Measurements from ENCODE around the gene RHOV. TPM values are rescaled to one million over a fixed set of nuclear protein-coding genes. Genes with fewer than 3 reads are reported as not detected.

The RHOV gene
- total RNA-seq, 1 donor from 2014 or later, result 11.8 TPM

GRCh38 chr15:40845036-40845435 lies 29.0 kb downstream of the RHOV start:
- no peak for DNase-seq

- no peak for DNase-seq
Observed at GRCh38 chr15:40844696-40845030, 29.4 kb downstream of the RHOV start.

- DNase-seq, result no peak
Observed at GRCh38 chr15:40843885-40844695, 29.9 kb downstream of the RHOV start, which contains the start of gene SPINT1. Gene SPINT1 (plus strand): TSS chr15:40844048. CDS start chr15:40844555, 507 bp downstream.

GRCh38 chr15:40843261-40843884 lies 30.7 kb downstream of the RHOV start:
- DNase-seq, result no peak

GRCh38 chr15:40841741-40842140 lies 32.3 kb downstream of the RHOV start:
- DNase-seq, result no peak

GRCh38 chr15:40838756-40839155 lies 35.3 kb downstream of the RHOV start:
- no peak for DNase-seq

- DNase-seq, result no peak
Observed at GRCh38 chr15:40836020-40836419, 38.0 kb downstream of the RHOV start.

- no peak for DNase-seq
Observed at GRCh38 chr15:40832903-40833302, 41.1 kb downstream of the RHOV start.

- no peak for DNase-seq
Observed at GRCh38 chr15:40831861-40832260, 42.2 kb downstream of the RHOV start.

- DNase-seq, result no peak
Observed at GRCh38 chr15:40830884-40831283, 43.1 kb downstream of the RHOV start.

GRCh38 chr15:40829115-40829514 lies 44.9 kb downstream of the RHOV start:
- DNase-seq, result no peak

GRCh38 chr15:40828447-40829036 lies 45.5 kb downstream of the RHOV start, which contains the start of gene PPP1R14D:
Gene PPP1R14D (minus strand): TSS chr15:40828708. CDS start chr15:40828641, 67 bp downstream.
- DNase-seq, result no peak

- no peak for DNase-seq
Observed at GRCh38 chr15:40826423-40827075, 47.5 kb downstream of the RHOV start.

GRCh38 chr15:40825661-40826422 lies 48.2 kb downstream of the RHOV start:
- DNase-seq, result no peak

- DNase-seq, result no peak
Observed at GRCh38 chr15:40823572-40824343, 50.3 kb downstream of the RHOV start.

Small RNAs within 50 kb of the gene (small RNA-seq; reads per million reads assigned to genes)
- gene AC025166.1 (ENCODE audit: low replicate concordance), result not detected

Other genes with a start within 250 kb of the RHOV start
- gene RAD51, start 179.1 kb downstream of the RHOV start, total RNA-seq, result 9.2 TPM
- 24.5 TPM for gene RMDN3, start 119.0 kb downstream of the RHOV start, total RNA-seq
- gene GCHFR, start 110.2 kb downstream of the RHOV start, total RNA-seq, result 3.3 TPM
- gene C15orf62, start 104.3 kb downstream of the RHOV start, total RNA-seq, result 0.51 TPM
- gene ZFYVE19, start 67.1 kb downstream of the RHOV start, total RNA-seq, result 25.3 TPM
- 17.3 TPM for gene DNAJC17, start 66.8 kb downstream of the RHOV start, total RNA-seq
- gene PPP1R14D, start 45.5 kb downstream of the RHOV start, total RNA-seq, result not detected
- gene SPINT1, start 30.2 kb downstream of the RHOV start, total RNA-seq, result 49.2 TPM
- gene VPS18, start 20.2 kb upstream of the RHOV start, total RNA-seq, result 23.8 TPM
- gene DLL4, start 55.1 kb upstream of the RHOV start, total RNA-seq, result 22.5 TPM
- gene CHAC1, start 79.2 kb upstream of the RHOV start, total RNA-seq, result 5.3 TPM
- 33.4 TPM for gene INO80, start 242.0 kb upstream of the RHOV start, total RNA-seq

Data from tongue (tissue), 3 donors.